ENCODE measurements around the gene CSH2. TPM values are rescaled to one million over a fixed set of nuclear protein-coding genes. Genes with fewer than 3 reads are reported as not detected.
"Not testable (repeated sequence)": the region's sequence is repeated elsewhere in the genome, so short reads cannot be mapped to it uniquely, and the experiment has no call there.

CSH2 gene
- total and polyA plus RNA-seq, 2 of the 8 experiments (the other 6 are each of a cell fraction or from before 2014, with no cell fraction given) = 0.43 TPM; not detected in 1

DNA sequence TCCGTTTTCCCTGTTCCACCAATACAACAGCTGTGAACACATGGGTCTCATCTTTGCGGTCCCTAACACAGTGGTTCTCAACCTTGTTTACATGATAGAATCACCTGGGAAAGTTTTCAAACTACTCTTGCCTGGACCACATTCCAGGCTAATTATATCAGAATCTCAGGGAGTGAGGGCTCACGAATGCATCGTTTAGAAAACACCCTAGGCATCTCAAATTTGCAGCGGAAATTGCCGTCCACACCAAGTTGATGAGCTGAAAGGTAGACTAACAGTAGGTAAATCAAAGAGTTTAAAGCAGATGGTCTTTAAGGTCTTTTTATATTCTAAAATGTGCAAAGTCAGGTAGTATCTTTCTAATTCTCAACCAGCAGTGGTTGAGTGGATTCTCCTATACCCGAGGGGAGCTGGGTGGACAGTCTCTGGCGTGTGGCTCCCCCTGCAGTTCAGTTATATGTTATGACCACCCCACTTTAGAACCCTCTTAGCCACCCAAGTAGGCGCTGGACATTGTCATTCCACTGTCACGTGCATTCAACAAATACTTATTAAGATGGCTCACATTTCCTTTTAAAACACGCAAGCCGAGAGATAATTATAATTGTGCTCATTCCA is 33.8 kb upstream of the CSH2 start:
- H3K23me2 ChIP-seq (ENCODE audit: low read depth, low read length); FAIRE-seq; H4K91ac ChIP-seq (replicated peaks; ENCODE audit: insufficient read length, low read length); H3K36me3 ChIP-seq (ENCODE audit: control insufficient read depth in 2 of 4, insufficient read depth in 4 of 4, low read length in 3 of 4); H2BK5ac ChIP-seq (ENCODE audit: low read depth, low read length); H3K79me2 ChIP-seq (ENCODE audit: control insufficient read depth in 1 of 2, insufficient read depth in 2 of 2, low read length in 2 of 2); H3K18ac ChIP-seq (ENCODE audit: extremely low read depth, low read length); H3K9me3 ChIP-seq (ENCODE audit: insufficient read depth in 2 of 2, low read depth in 1 of 2, low read length in 1 of 2); H3K27ac ChIP-seq (ENCODE audit: low read depth, low read length); H2AK5ac ChIP-seq (ENCODE audit: low read depth, low read length); H3K56ac ChIP-seq (replicated peaks; ENCODE audit: insufficient read length, low read depth, low read length); H4K20me1 ChIP-seq (replicated peaks in 1 of 2; ENCODE audit: control insufficient read depth in 1 of 2, insufficient read depth in 2 of 2, low read length in 2 of 2); H3K27me3 ChIP-seq (replicated peaks in 1 of 4; ENCODE audit: control insufficient read depth in 3 of 4, extremely low read depth in 1 of 4, insufficient read depth in 3 of 4, low read length in 3 of 4); H2BK12ac ChIP-seq (ENCODE audit: low read depth, low read length); H2BK120ac ChIP-seq (replicated peaks; ENCODE audit: low read depth, low read length); H3K4ac ChIP-seq (replicated peaks; ENCODE audit: insufficient read length, low read depth, low read length); H2BK20ac ChIP-seq (ENCODE audit: low read length); H3K4me3 ChIP-seq (ENCODE audit: extremely low read depth in 1 of 4, insufficient read depth in 2 of 4, low read depth in 3 of 4, low read length in 4 of 4); H4K8ac ChIP-seq (ENCODE audit: extremely low read depth, insufficient read depth, low read length); H2AFZ ChIP-seq (ENCODE audit: low read length); H3K4me1 ChIP-seq (replicated peaks in 1 of 4; ENCODE audit: control insufficient read depth in 3 of 4, insufficient read depth in 4 of 4, low read length in 3 of 4); H3K14ac ChIP-seq (ENCODE audit: insufficient read length); H3K23ac ChIP-seq (ENCODE audit: insufficient read length); H2BK15ac ChIP-seq (ENCODE audit: low read length); H4K5ac ChIP-seq (ENCODE audit: insufficient read length, low read depth, low read length); H3K79me1 ChIP-seq (ENCODE audit: low read depth, low read length); H3K9ac ChIP-seq (replicated peaks in 1 of 4; ENCODE audit: extremely low read depth in 1 of 4, low read depth in 3 of 4, low read length in 3 of 4): not testable (repeated sequence)
- POLR2A ChIA-PET (ENCODE audit: partially characterized antibody) = interaction anchor here (0.7 kb wide), 1 partner anchor 25 kb away, joined by 3 read pairs; the partner anchor contains the start of gene GH2
- CTCF ChIA-PET (ENCODE audit: partially characterized antibody) = interaction anchor here (0.8 to 9.9 kb wide), 18 partner anchors 10 to 383 kb away, joined by 3 to 87 read pairs (median 4); partner anchors contain the start of genes GH1 and GH2
- TF ChIP-seq, protein P1, sequence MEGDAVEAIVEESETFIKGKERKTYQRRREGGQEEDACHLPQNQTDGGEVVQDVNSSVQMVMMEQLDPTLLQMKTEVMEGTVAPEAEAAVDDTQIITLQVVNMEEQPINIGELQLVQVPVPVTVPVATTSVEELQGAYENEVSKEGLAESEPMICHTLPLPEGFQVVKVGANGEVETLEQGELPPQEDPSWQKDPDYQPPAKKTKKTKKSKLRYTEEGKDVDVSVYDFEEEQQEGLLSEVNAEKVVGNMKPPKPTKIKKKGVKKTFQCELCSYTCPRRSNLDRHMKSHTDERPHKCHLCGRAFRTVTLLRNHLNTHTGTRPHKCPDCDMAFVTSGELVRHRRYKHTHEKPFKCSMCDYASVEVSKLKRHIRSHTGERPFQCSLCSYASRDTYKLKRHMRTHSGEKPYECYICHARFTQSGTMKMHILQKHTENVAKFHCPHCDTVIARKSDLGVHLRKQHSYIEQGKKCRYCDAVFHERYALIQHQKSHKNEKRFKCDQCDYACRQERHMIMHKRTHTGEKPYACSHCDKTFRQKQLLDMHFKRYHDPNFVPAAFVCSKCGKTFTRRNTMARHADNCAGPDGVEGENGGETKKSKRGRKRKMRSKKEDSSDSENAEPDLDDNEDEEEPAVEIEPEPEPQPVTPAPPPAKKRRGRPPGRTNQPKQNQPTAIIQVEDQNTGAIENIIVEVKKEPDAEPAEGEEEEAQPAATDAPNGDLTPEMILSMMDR (IDR thresholded peaks at IDR 0.05; ENCODE audit: control extremely low read depth in 1 of 3, insufficient read depth in 1 of 3, low read depth in 1 of 3, low read length in 3 of 3) = peak; percentile 37 to 47 (median 44)
- TF ChIP-seq RAD21 (IDR thresholded peaks at IDR 0.05 in 1 of 2, conservative IDR thresholded peaks at IDR 0.05 in 1 of 2; ENCODE audit: low read depth in 2 of 2, low read length in 2 of 2) = peak; percentile 22 to 34; a peak in 3 of 4 replicates
- H3K4me2 ChIP-seq (ENCODE audit: insufficient read depth in 1 of 2, low read depth in 2 of 2, low read length in 2 of 2) = peak overlapping the region in 1 of 2 experiments; percentile 11; a peak in 1 of 4 replicates
- peak in 1 of 2 experiments; percentile 63 for DNase-seq (ENCODE audit: low read depth in 1 of 2, low spot score in 2 of 2)
- WGBS, 2 experiments (ENCODE audit: extremely low coverage in 1 of 2, insufficient coverage in 1 of 2, insufficient read length in 1 of 2, insufficient replicate concordance in 2 of 2, low coverage in 1 of 2, low lambda C conversion rate in 2 of 2, missing lambda C conversion rate in 1 of 2) = 41% methylated on average over 12 of the region's 12 CpGs; no CpG with 5 or more reads in 1 of the 2 experiments

Measured in H1 (cell line).